ENCODE results near the gene IFT81.

GRCh38 chr12:110170535-110171185 lies 46.5 kb downstream of the IFT81 start:
- TF ChIP-seq POLR2A (IDR thresholded peaks at IDR 0.05) = no peak
- no peak for TF ChIP-seq POLR2AphosphoS5 (IDR thresholded peaks at IDR 0.05)
- TF ChIP-seq, protein P1, sequence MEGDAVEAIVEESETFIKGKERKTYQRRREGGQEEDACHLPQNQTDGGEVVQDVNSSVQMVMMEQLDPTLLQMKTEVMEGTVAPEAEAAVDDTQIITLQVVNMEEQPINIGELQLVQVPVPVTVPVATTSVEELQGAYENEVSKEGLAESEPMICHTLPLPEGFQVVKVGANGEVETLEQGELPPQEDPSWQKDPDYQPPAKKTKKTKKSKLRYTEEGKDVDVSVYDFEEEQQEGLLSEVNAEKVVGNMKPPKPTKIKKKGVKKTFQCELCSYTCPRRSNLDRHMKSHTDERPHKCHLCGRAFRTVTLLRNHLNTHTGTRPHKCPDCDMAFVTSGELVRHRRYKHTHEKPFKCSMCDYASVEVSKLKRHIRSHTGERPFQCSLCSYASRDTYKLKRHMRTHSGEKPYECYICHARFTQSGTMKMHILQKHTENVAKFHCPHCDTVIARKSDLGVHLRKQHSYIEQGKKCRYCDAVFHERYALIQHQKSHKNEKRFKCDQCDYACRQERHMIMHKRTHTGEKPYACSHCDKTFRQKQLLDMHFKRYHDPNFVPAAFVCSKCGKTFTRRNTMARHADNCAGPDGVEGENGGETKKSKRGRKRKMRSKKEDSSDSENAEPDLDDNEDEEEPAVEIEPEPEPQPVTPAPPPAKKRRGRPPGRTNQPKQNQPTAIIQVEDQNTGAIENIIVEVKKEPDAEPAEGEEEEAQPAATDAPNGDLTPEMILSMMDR (IDR thresholded peaks at IDR 0.05) = no peak

All from sigmoid colon (tissue), 4 donors.